ENCODE data around the gene DDB1. TPM values are rescaled to one million over a fixed set of nuclear protein-coding genes. Genes with fewer than 3 reads are reported as not detected.

The DDB1 gene
- polyA plus RNA-seq, 1 donor from 2014 or later = 203 TPM

DNA sequence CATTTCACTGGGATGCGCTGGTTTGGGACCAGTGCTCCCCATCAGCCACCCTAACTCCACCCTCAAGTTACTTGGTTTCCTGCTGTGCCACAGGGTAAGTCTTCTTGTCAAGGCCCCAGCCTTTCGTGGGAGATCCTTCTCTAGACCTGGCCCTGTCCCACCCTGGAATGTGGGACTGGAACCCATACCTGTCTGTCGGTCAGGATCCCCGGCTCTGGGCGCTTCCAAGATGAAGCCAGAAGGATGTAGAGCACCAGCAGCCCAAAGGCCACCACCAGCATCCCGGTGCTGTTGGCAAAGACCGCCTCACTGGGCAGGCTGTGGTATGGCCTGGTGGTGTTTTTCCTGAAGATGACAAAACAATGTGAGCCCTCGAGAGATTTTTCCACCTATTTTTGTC lies 17.9 kb upstream of the DDB1 start:
- no peaks in the 10 kb centered on the region for H3K36me3 ChIP-seq (ENCODE audit: insufficient read depth, low read length)

GRCh38 chr11:61350336-61350735 lies 17.4 kb upstream of the DDB1 start:
- Histone ChIP-seq H2AFZ (ENCODE audit: low read depth, low read length) (no peak overlapping the region), H3K9ac (ENCODE audit: low read length) (no peak overlapping the region), H3K9me2 (ENCODE audit: insufficient read depth, low read length) (no peaks in the 10 kb centered on the region), H3F3A (ENCODE audit: insufficient read depth, low read length, poor library complexity, severe bottlenecking) (no peaks in the 10 kb centered on the region), H4K20me1 (ENCODE audit: insufficient read depth) (no peaks in the 10 kb centered on the region), H3K79me2 (replicated peaks; ENCODE audit: insufficient read depth, low read length) (no peaks in the 10 kb centered on the region), H3K9me3 (ENCODE audit: low read length) (no peaks in the 10 kb centered on the region), H3K36me3 (ENCODE audit: insufficient read depth, low read length) (no peaks in the 10 kb centered on the region), H3K4me2 (ENCODE audit: low read length) (no peak overlapping the region), H3K4me3 (ENCODE audit: low read length) (no peak overlapping the region), H3K27ac (ENCODE audit: low read length) (no peak overlapping the region), H3K27me3 (ENCODE audit: insufficient read depth, low read depth, low read length) (no peaks in the 10 kb centered on the region)
- TF ChIP-seq EP300 (conservative IDR thresholded peaks at IDR 0.05; ENCODE audit: poor library complexity, severe bottlenecking) (no peak), SMC3 (conservative IDR thresholded peaks at IDR 0.05; ENCODE audit: poor library complexity) (no peak), EZH2 (IDR thresholded peaks at IDR 0.05; ENCODE audit: borderline replicate concordance, insufficient read depth, low read length, poor library complexity, severe bottlenecking) (no peak), TAF1 (IDR thresholded peaks at IDR 0.05; ENCODE audit: low read depth) (no peak), MXI1 (conservative IDR thresholded peaks at IDR 0.05; ENCODE audit: poor library complexity, severe bottlenecking) (no peak), CTCF (IDR thresholded peaks at IDR 0.05; ENCODE audit: poor library complexity, severe bottlenecking) (no peak), POLR2AphosphoS5 (IDR thresholded peaks at IDR 0.05) (no peak), RAD21 (conservative IDR thresholded peaks at IDR 0.05) (no peak)
- TF ChIP-seq, protein P1, sequence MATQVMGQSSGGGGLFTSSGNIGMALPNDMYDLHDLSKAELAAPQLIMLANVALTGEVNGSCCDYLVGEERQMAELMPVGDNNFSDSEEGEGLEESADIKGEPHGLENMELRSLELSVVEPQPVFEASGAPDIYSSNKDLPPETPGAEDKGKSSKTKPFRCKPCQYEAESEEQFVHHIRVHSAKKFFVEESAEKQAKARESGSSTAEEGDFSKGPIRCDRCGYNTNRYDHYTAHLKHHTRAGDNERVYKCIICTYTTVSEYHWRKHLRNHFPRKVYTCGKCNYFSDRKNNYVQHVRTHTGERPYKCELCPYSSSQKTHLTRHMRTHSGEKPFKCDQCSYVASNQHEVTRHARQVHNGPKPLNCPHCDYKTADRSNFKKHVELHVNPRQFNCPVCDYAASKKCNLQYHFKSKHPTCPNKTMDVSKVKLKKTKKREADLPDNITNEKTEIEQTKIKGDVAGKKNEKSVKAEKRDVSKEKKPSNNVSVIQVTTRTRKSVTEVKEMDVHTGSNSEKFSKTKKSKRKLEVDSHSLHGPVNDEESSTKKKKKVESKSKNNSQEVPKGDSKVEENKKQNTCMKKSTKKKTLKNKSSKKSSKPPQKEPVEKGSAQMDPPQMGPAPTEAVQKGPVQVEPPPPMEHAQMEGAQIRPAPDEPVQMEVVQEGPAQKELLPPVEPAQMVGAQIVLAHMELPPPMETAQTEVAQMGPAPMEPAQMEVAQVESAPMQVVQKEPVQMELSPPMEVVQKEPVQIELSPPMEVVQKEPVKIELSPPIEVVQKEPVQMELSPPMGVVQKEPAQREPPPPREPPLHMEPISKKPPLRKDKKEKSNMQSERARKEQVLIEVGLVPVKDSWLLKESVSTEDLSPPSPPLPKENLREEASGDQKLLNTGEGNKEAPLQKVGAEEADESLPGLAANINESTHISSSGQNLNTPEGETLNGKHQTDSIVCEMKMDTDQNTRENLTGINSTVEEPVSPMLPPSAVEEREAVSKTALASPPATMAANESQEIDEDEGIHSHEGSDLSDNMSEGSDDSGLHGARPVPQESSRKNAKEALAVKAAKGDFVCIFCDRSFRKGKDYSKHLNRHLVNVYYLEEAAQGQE (IDR thresholded peaks at IDR 0.05; ENCODE audit: borderline replicate concordance) = no peak

More for the DNA sequence above, 17.9 kb upstream of the DDB1 start:
- H3K9me3 ChIP-seq (ENCODE audit: low read length) = no peaks in the 10 kb centered on the region
- no peak overlapping the region for H3K9ac ChIP-seq (ENCODE audit: low read length)
- H2AFZ ChIP-seq (ENCODE audit: low read depth, low read length) = no peak overlapping the region
- H3K27me3 ChIP-seq (ENCODE audit: insufficient read depth, low read depth, low read length) = no peaks in the 10 kb centered on the region
- H4K20me1 ChIP-seq (ENCODE audit: insufficient read depth) = no peaks in the 10 kb centered on the region
- no peak overlapping the region for H3K4me2 ChIP-seq (ENCODE audit: low read length)
- H3F3A ChIP-seq (ENCODE audit: insufficient read depth, low read length, poor library complexity, severe bottlenecking) = no peaks in the 10 kb centered on the region
- no peak overlapping the region for H3K27ac ChIP-seq (ENCODE audit: low read length)
- no peaks in the 10 kb centered on the region for H3K79me2 ChIP-seq (replicated peaks; ENCODE audit: insufficient read depth, low read length)
- TF ChIP-seq, protein P1 (IDR thresholded peaks at IDR 0.05; ENCODE audit: borderline replicate concordance) = no peak
- TF ChIP-seq EP300 (conservative IDR thresholded peaks at IDR 0.05; ENCODE audit: poor library complexity, severe bottlenecking) = no peak
- TF ChIP-seq EZH2 (IDR thresholded peaks at IDR 0.05; ENCODE audit: borderline replicate concordance, insufficient read depth, low read length, poor library complexity, severe bottlenecking) = no peak
- TF ChIP-seq TAF1 (IDR thresholded peaks at IDR 0.05; ENCODE audit: low read depth) = no peak
- no peak for TF ChIP-seq RAD21 (conservative IDR thresholded peaks at IDR 0.05)
- TF ChIP-seq SMC3 (conservative IDR thresholded peaks at IDR 0.05; ENCODE audit: poor library complexity) = no peak
- no peak for TF ChIP-seq MXI1 (conservative IDR thresholded peaks at IDR 0.05; ENCODE audit: poor library complexity, severe bottlenecking)
- no peak for TF ChIP-seq CTCF (IDR thresholded peaks at IDR 0.05; ENCODE audit: poor library complexity, severe bottlenecking)
- no peak for TF ChIP-seq POLR2AphosphoS5 (IDR thresholded peaks at IDR 0.05)
- H3K9me2 ChIP-seq (ENCODE audit: insufficient read depth, low read length) = no peaks in the 10 kb centered on the region
- H3K4me3 ChIP-seq (ENCODE audit: low read length) = no peak overlapping the region

Measured in neural cell (in vitro differentiated cells).